ENCODE results near the gene SLC6A19. TPM values are rescaled to one million over a fixed set of nuclear protein-coding genes. Genes with fewer than 3 reads are reported as not detected.
A peak's percentile ranks its signal among the peaks of the same experiment; 100 is the strongest.

The SLC6A19 gene
- total and polyA plus RNA-seq, 9 of the 15 experiments (the other 6 are each of a cell fraction or from before 2014, with no cell fraction given): 0.03 to 1.6 (median 0.59) TPM

DNA sequence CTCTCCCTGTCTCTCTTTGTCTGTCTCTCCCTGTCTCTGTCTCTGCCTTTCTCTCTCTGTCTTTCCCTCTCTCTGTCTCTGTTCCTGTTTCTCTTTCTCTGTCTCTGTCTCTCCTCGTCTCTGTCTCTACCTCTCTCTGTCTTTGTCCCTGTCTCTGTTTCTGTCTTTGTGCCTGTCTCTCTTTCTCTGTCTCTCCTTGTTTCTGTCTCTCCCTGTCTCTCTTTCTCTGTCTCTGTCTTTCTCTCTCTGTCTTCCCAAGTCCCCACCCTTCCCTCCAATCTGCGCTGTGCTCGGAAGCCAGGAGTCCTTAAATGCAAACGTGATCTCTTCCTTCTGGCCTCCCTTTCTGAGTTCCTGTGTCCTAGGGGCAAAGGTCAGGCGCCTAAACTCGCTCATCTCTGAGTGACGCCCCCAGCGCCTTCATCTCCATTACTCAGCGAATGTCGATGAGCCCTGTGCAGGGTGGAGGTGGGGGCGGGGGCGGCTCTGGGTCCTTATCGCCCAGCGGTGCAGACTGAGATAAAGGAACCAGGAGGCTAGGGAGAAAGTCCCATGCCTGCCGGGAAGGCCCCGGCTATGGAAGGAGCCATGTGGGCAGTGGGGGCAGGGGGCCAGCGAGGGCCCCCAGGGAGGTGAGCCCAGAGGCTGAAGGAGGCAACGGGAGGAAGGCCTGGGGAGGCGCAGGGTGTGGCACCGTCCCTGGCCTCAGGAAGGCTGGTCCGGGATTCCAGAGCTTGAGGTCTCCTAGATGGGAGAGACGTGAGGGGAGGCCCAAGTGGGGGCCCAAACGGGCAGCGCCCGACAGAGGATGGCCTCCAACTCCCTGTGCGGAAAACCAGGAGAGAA, 1.5 kb upstream of the SLC6A19 start (continued):
- TF ChIP-seq MITF (IDR thresholded peaks at IDR 0.05) (peak; percentile 56; the same call in 1 of the 2 replicates), ZNF175 (CRISPR knock-in tag; IDR thresholded peaks at IDR 0.05; ENCODE audit: low read depth) (peak; percentile 83; the same call in 1 of the 2 replicates), MTA3 (IDR thresholded peaks at IDR 0.05; ENCODE audit: borderline replicate concordance) (peak; percentile 39; the same call in 1 of the 2 replicates), U2AF1 (optimal IDR thresholded peaks at IDR 0.05; ENCODE audit: low read depth, low read length) (no peak), NUFIP1 (IDR thresholded peaks at IDR 0.05; ENCODE audit: partially characterized antibody) (no peak), RFX7 (CRISPR knock-in tag; IDR thresholded peaks at IDR 0.05) (0 out of 2 replicates have a peak, but pooled peaks have one; percentile 36), DIDO1 (tag; IDR thresholded peaks at IDR 0.05; ENCODE audit: low read depth) (peak; percentile 60), ZNF583 (CRISPR knock-in tag; IDR thresholded peaks at IDR 0.05) (peak; percentile 82; the same call in 1 of the 2 replicates), CUX1 (CRISPR knock-in tag; IDR thresholded peaks at IDR 0.05) (peak; percentile 67; the same call in 1 of the 2 replicates), JUN (IDR thresholded peaks at IDR 0.05; ENCODE audit: borderline replicate concordance, low read depth, low read length) (peak; percentile 52; the same call in 1 of the 2 replicates), JUN (CRISPR knock-in tag; IDR thresholded peaks at IDR 0.05; ENCODE audit: borderline replicate concordance) (no peak), FOXM1 (IDR thresholded peaks at IDR 0.05; ENCODE audit: low read depth) (no peak), FOXM1 (CRISPR knock-in tag; IDR thresholded peaks at IDR 0.05; ENCODE audit: low read depth) (no peak), ZNF146 (CRISPR knock-in tag; IDR thresholded peaks at IDR 0.05; ENCODE audit: unreplicated experiment) (no peak), ZNF449 (CRISPR knock-in tag; IDR thresholded peaks at IDR 0.05) (peak; percentile 63; the same call in 1 of the 2 replicates)
- TF ChIP-seq, protein P1, sequence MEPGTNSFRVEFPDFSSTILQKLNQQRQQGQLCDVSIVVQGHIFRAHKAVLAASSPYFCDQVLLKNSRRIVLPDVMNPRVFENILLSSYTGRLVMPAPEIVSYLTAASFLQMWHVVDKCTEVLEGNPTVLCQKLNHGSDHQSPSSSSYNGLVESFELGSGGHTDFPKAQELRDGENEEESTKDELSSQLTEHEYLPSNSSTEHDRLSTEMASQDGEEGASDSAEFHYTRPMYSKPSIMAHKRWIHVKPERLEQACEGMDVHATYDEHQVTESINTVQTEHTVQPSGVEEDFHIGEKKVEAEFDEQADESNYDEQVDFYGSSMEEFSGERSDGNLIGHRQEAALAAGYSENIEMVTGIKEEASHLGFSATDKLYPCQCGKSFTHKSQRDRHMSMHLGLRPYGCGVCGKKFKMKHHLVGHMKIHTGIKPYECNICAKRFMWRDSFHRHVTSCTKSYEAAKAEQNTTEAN (CRISPR knock-in tag; IDR thresholded peaks at IDR 0.05): no peak
- TF ChIP-seq, protein P2, sequence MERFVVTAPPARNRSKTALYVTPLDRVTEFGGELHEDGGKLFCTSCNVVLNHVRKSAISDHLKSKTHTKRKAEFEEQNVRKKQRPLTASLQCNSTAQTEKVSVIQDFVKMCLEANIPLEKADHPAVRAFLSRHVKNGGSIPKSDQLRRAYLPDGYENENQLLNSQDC (CRISPR knock-in tag; IDR thresholded peaks at IDR 0.05): 0 out of 2 replicates have a peak, but pooled peaks have one; percentile 9

Measured in K562 (cell line).